HG03045 (cell line): ENCODE data around the gene KLHDC3.

Source experiments
- ATAC-seq: cut with Tn5 transposase; IDR thresholded peaks from one replicate; pipeline ENCODE4 v1.9.1; 2021; ENCODE audit warnings: mild to moderate bottlenecking, moderate library complexity; ENCODE audit not compliant: unreplicated experiment

The KLHDC3 gene

GRCh38 chr6:43053545-43054205 is 39.6 kb downstream of the KLHDC3 start, which contains the start of gene CUL7:
Gene CUL7 (minus strand): TSS chr6:43053851. CDS start chr6:43052788, 1,063 bp downstream.
- peak; percentile 90 for ATAC-seq

DNA sequence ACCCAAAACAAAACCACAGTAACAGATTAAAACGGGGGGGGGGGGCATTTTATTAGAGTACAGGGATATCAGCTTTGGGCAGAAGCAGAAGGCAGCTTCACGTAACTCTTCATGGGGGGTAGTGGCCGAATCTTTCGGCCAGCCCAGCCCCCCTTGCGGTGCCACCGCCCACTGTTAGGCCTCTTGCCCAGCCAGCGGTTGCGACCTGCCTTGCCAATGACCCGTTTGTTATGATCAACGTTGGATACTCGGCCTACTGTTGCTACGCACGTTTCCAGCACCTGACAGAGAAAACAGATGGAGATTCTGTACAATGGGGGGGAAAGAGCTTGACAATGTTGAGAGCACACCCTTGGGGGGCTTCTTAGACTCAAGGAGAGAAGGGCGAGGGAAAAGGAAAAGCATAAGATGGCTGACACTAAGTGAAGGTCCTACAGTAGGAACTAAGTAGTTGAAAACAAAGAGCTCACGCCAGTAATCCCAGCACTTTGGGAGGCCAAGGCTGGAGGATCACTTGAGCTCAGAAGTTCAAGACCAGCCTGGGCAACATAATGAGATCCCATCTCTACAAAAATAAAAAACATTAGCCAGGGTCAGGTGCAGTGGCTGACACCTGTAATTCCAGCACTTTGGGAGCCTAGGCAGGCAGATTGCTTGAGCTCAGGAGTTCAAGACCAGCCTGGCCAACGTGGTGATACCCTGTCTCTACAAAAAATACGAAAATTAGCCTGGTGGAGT is 40.3 kb downstream of the KLHDC3 start:
- ATAC-seq = no peak

- no peak for ATAC-seq
These were observed 41.9 kb downstream of the KLHDC3 start for GRCh38 chr6:43055966-43056365.

- ATAC-seq = no peak
These were observed 44.5 kb downstream of the KLHDC3 start for GRCh38 chr6:43058531-43058930.

DNA sequence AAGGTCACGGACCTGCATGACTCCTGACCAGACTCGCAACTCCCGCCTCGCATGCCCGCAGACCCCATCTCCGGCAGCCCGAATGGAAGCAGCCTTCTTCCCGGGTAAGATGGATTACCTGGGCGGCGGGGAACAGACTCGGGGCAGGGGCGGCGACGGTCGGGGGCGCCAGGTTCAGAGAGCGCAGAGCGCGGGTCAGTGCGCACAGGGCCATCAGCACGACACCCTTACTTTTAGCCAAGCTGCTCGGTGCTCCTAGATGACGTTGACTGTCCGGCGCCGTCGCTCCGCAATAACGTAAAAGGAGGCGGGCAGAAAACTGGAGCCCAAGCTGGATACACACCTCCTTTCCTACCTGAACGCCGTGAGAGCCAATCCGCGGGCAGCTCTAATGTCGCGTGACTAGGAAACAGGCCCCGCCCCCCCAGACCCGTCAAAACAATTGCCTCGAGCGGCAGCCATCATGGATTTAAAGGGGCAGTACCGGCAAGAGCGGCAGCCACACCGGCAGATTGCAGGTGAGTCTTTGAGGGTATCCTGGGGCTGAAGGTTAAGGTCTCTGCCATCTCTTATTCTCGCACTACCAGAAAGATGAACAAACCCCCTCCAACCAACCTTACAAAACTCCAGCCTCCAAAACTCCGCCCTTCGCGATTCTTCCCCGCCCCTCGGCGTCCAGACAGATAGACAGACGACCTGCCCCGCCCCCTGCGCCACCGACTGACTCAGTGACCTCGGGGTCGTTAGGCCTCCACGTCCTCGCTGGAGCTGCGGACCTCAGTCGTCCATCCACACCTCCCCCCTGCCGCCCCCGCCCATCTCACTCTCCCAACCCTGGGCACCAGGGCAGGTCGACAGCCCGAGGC is 45.4 kb downstream of the KLHDC3 start, which contains the start of the genes KLC4 and MRPL2:
KLC4 (plus strand) TSS at position 464 of the 866 bp plus-strand sequence. CDS start 1,705 bp downstream, outside the sequence.
MRPL2 (minus strand) TSS at position 267 of the 866 bp plus-strand sequence; CDS start at position 214, 53 bp downstream.
- peak; percentile 91 for ATAC-seq

DNA sequence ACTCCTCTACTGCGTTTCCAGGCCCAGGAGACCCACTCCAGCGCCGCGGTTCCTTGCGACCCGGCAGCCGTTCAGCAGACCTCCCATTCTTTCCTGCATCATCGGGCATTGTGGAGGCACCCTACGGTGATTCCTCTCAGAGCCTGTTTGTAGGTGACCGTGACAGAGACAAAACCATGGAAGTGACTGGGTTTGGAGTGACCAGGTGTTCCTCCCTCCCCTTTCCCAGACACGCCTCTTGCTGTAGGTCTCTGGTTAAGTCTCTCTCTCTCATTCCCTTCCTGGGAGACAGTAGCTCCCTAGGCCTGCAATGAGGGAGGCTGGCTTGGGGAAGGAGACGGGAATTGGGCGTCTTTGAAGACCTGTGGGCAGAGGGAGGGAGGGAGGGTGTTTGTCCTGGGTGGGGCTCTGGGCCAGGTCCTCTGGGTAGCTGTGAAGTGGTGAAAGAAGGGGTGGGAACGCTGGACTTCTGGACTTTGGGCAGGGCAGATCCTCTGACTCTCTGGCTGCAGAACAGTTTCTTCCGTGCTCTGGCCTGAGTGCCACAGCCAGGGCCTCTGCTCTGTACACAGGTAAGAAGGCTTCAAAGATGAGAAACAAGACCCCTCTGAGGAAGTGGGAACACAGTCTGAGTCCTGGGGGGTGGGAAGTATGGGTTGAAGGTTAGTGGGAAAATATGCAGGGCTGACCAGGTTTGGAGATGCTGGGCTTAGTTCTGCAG is 46.1 kb downstream of the KLHDC3 start:
- no peak for ATAC-seq

GRCh38 chr6:43060755-43061633 is 46.9 kb downstream of the KLHDC3 start:
- no peak for ATAC-seq

GRCh38 chr6:43061861-43062260 is 47.8 kb downstream of the KLHDC3 start:
- ATAC-seq = no peak

- no peak for ATAC-seq
These were observed 48.8 kb downstream of the KLHDC3 start for GRCh38 chr6:43062818-43063217.

DNA sequence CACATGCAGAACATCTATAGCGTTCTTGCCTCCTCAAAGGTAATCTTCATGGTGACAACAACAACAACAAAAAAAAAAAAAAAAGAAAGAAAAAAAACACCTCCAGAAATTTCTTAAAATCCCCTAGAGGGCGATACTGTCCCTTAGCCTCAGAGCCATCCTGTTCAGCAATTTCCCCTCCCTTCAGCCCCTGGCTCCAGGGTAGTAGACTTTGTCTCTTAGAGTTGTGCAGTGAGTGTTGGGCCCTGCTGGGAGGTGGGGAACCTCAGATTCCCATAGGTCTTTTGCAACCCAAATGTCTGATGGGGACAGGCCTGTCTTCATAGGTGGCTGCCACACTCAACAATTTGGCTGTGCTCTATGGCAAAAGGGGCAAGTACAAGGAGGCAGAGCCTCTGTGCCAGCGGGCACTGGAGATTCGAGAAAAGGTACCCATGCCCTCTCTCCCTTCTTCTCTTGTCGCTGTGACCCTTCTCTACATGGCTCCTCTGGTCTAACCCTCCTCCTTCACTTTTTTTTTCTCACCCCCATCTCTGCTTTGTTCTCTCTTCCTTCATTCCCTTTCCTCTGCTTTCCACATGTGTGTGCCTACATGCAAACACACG is 56.1 kb downstream of the KLHDC3 start:
- no peak for ATAC-seq
